Ascending aorta (tissue), 2 donors: ENCODE results near the gene RTN4RL2. TPM values are rescaled to one million over a fixed set of nuclear protein-coding genes. Genes with fewer than 3 reads are reported as not detected.
A peak's percentile ranks its signal among the peaks of the same experiment; 100 is the strongest.

Source experiments
- DNase-seq, 2 donors: peaks; one replicate each; pipeline ENCODE4 v3.0.0-alpha.2; 2019; ENCODE audit warnings: low spot score in 2 of 2
- H3K27ac ChIP-seq, 2 donors: fragments of 200-600 bp; sonication (generic); one replicate each; pipeline ENCODE4 v1.5.1; 2016 to 2017; ENCODE audit warnings: mild to moderate bottlenecking in 1 of 2
- H3K27me3 ChIP-seq: fragments of 200-600 bp; sonication (generic); one replicate; pipeline ENCODE4 v1.5.1; 2017
- H3K36me3 ChIP-seq, 2 donors: fragments of 200-600 bp; sonication (generic); one replicate each; pipeline ENCODE4 v1.5.1; 2016
- H3K4me1 ChIP-seq, 2 donors: fragments of 200-600 bp; sonication (generic); one replicate each; pipeline ENCODE4 v1.5.1; 2016 to 2017; ENCODE audit warnings: mild to moderate bottlenecking in 1 of 2
- H3K4me3 ChIP-seq, 2 donors: fragments of 200-600 bp; sonication (generic); one replicate each; pipeline ENCODE4 v1.5.1; 2016 to 2017; ENCODE audit warnings: mild to moderate bottlenecking in 1 of 2
- H3K9me3 ChIP-seq, 2 donors: fragments of 200-600 bp; sonication (generic); one replicate each; pipeline ENCODE4 v1.5.1; 2016
- CTCF ChIP-seq, 3 experiments: fragments of 200-600 bp in 2 of 3; fragments of 450-650 bp in 1 of 3; sonication (generic) in 2 of 3; IDR thresholded peaks; one replicate each; pipeline ENCODE4 v1.5.1; 2016 to 2019; ENCODE audit warnings: antibody characterized with exemption in 3 of 3, mild to moderate bottlenecking in 1 of 3, moderate library complexity in 1 of 3
- intact Hi-C: fragments of 100-400 bp; cut with DNase I; formaldehyde crosslinking; loops from one replicate; pipeline ENCODE4 v1.15.1; 2023
- total RNA-seq: library from RNA; depleted of rRNA; stranded (reverse); fragments of >200 nt; gene quantifications from one replicate; pipeline ENCODE4 v1.1.0, GENCODE V29; 2016

Gene RTN4RL2
- 0.64 TPM for total RNA-seq

DNA sequence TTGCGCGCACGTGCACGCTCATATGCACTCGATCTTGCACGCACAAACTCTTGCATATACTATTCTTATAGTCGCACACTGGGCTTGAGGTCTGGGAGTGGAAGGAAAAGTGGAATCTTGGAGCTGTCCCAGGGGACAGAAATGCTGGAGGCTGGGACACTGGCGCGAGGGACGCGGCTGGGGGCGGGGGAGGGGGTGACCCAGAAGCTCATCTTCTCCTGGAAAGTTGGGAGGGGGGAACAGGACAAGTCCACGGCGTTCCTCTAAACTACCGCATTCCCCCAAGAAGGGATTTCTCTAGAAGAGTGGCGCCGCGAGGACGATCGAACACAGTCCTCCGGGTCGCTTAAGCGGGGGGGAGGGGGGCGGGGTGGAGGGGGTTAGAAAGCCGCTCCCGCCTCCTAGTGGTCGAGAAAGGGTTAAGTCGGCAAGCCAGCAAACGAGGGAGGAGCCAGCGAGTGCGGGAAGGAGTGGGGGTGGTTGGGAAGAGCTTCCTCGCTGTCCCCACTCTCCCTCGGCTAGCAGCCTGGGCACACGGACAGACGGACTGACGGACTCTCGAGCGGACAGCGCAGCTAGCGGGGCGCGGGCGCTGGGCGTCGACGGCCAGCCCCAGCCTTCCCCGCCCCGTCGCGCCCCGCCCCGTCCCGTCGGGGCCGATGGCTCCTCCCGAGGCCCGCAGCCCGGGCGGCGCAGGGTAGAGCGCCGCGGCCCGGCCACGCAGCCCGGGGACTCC is at the start of gene RTN4RL2:
RTN4RL2 (plus strand) TSS at position 507 of the 736 bp plus-strand sequence. CDS start 338 bp downstream, outside the sequence.
- no peak for DNase-seq

GRCh38 chr11:57413681-57414080 is 46.6 kb upstream of the RTN4RL2 start:
- Histone ChIP-seq H3K9me3 (no peaks in the 10 kb centered on the region), H3K36me3 (peaks cover 80 to 97% of the 10 kb centered on the region in 2 donors), H3K27ac (no peak overlapping the region), H3K4me3 (no peak overlapping the region), H3K4me1 (no peaks in the 10 kb centered on the region), H3K27me3 (no peaks in the 10 kb centered on the region)
- intact Hi-C loops: no loop called here
- no peak for TF ChIP-seq CTCF (IDR thresholded peaks at IDR 0.05)
- no peak for DNase-seq

More for the DNA sequence above, at the start of gene RTN4RL2:
- no peak within 1 kb of the TSS for H3K27ac ChIP-seq
- H3K4me3 ChIP-seq: peak within 1 kb of the TSS; percentile 53 to 55
- no peaks in the 10 kb centered on the region for H3K9me3 ChIP-seq
- peaks cover 28% of the 10 kb centered on the region for H3K27me3 ChIP-seq
- peaks cover 16 to 32% of the 10 kb centered on the region in 2 donors for H3K4me1 ChIP-seq
- intact Hi-C loops: no loop called here
- H3K36me3 ChIP-seq: no peaks in the 10 kb centered on the region
- no peak for TF ChIP-seq CTCF (IDR thresholded peaks at IDR 0.05)

DNA sequence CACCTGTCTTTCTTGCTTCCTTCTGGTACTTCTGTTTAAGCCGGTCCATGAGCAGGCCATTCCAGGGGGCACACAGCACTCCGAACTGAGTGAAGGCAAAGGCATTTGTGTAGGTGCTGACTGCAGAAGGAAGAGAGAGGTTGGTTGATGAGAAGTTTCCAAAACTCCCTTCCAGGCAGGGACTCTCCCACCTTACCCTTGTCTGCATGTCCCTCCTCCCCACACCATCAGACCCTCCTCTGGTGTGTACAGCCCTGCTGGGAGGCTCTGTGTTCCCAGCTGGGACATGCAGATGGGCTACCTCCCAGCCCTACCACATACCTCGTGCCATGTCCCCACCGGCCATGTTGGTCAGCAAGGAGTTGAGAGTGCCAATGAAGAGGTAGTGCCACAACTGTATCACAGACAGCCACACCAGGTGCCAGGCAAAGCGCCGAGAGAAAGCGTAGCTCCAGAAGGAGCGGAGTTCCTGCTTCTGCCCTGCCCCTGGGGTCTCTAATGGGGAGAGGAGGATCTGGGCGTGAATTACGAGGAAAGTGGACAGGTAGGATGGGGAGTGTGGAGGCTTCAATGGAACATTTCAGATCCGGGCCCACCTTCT is 45.6 kb upstream of the RTN4RL2 start:
- intact Hi-C loops: no loop called here
- no peak for DNase-seq
- Histone ChIP-seq H3K27me3 (no peaks in the 10 kb centered on the region), H3K27ac (no peak overlapping the region), H3K36me3 (peaks cover 71 to 94% of the 10 kb centered on the region in 2 donors), H3K4me3 (no peak overlapping the region), H3K4me1 (no peaks in the 10 kb centered on the region), H3K9me3 (no peaks in the 10 kb centered on the region)
- no peak for TF ChIP-seq CTCF (IDR thresholded peaks at IDR 0.05)

DNA sequence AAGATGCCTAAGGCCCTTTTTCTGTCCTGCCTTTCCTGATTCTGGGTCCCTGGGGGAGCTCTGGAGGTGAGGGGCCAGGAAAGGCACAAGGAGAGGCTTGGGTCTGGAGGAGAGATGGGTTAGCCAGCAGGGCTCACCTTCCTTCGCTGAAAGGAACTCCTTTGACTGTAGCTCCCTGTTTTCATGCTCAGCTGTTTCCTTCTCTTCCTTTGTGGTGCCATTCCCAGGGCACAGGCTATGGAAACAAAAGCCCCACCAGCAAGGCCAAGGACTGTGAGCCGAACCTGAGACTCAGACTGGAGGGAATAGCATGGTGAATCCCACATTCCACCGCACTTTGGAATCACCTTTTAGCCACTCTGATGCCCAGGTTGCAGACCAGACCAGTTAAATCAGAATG is 43.9 kb upstream of the RTN4RL2 start:
- Histone ChIP-seq H3K27ac (no peak overlapping the region), H3K4me1 (no peaks in the 10 kb centered on the region), H3K4me3 (no peak overlapping the region), H3K36me3 (peaks cover 64 to 92% of the 10 kb centered on the region in 2 donors), H3K27me3 (no peaks in the 10 kb centered on the region), H3K9me3 (no peaks in the 10 kb centered on the region)
- intact Hi-C loops: no loop called here
- TF ChIP-seq CTCF (IDR thresholded peaks at IDR 0.05): no peak
- DNase-seq: no peak

- Histone ChIP-seq H3K27me3 (no peaks in the 10 kb centered on the region), H3K27ac (no peak overlapping the region), H3K36me3 (peaks cover 61 to 92% of the 10 kb centered on the region in 2 donors), H3K4me1 (no peaks in the 10 kb centered on the region), H3K4me3 (no peak overlapping the region), H3K9me3 (no peaks in the 10 kb centered on the region)
- peak in 1 of 2 donors; percentile 75 for DNase-seq
- intact Hi-C loops: no loop called here
- TF ChIP-seq CTCF (IDR thresholded peaks at IDR 0.05): no peak
These were observed 43.3 kb upstream of the RTN4RL2 start for GRCh38 chr11:57417056-57417455.
